K562 (cell line): ENCODE results near the gene CYP11A1. TPM values are rescaled to one million over a fixed set of nuclear protein-coding genes. Genes with fewer than 3 reads are reported as not detected.

ENCODE experiments used
- BRD4 ChIP-seq: fragments of 200-600 bp; sonication (generic); IDR thresholded peaks from 2 replicates; pipeline ENCODE4 v1.6.1; 2017; ENCODE audit warnings: inconsistent platforms
- CBX8 ChIP-seq: fragments of 200-600 bp; sonication (generic); IDR thresholded peaks from 2 replicates; pipeline ENCODE4 v1.6.1; 2012; ENCODE audit warnings: borderline replicate concordance, mixed run types, low read depth, mild to moderate bottlenecking, moderate library complexity, mixed read lengths, low read length, control low read depth, inconsistent platforms; ENCODE audit not compliant: poor library complexity, severe bottlenecking; ENCODE audit errors: extremely low read depth
- CHD1 ChIP-seq: fragments of 200-600 bp; sonication (generic); IDR thresholded peaks from one replicate; pipeline ENCODE4 v1.6.1; 2012; ENCODE audit warnings: mild to moderate bottlenecking, moderate library complexity, low read length, inconsistent platforms
- EGR1 ChIP-seq: fragments of 450-650 bp; conservative IDR thresholded peaks from 2 replicates; pipeline ENCODE4 v1.6.1; 2017; ENCODE audit warnings: mild to moderate bottlenecking
- FOXK1 ChIP-seq: sonication (generic); formaldehyde crosslinking; IDR thresholded peaks from 2 replicates; pipeline ENCODE4 v1.8.0; 2022; ENCODE audit warnings: missing genetic modification reagents, mild to moderate bottlenecking, borderline replicate concordance
- HLTF ChIP-seq: fragments of 450-650 bp; IDR thresholded peaks from 2 replicates; pipeline ENCODE4 v1.6.1; 2016
- ILK ChIP-seq: fragments of 450-650 bp; IDR thresholded peaks from 2 replicates; pipeline ENCODE4 v1.6.1; 2016; ENCODE audit warnings: missing genetic modification characterization, low read depth, mild to moderate bottlenecking, missing compliant biosample characterization, moderate library complexity, borderline replicate concordance
- KDM1A ChIP-seq, 2 experiments: fragments of 450-650 bp; IDR thresholded peaks; 2 replicates each; pipeline ENCODE4 v1.6.1; 2016; ENCODE audit warnings: mild to moderate bottlenecking in 2 of 2
- KDM2B ChIP-seq: fragments of 250-450 bp; sonication (Bioruptor Pico); IDR thresholded peaks from 2 replicates; pipeline ENCODE4 v1.8.0; 2021; ENCODE audit warnings: mild to moderate bottlenecking, moderate library complexity
- KHSRP ChIP-seq: fragments of 450-650 bp; IDR thresholded peaks from 2 replicates; pipeline ENCODE4 v1.6.1; 2017
- NFRKB ChIP-seq: fragments of 450-650 bp; IDR thresholded peaks from 2 replicates; pipeline ENCODE4 v1.6.1; 2016; ENCODE audit warnings: low read depth
- PHF21A ChIP-seq: fragments of 450-650 bp; IDR thresholded peaks from 2 replicates; pipeline ENCODE4 v1.6.1; 2017; ENCODE audit warnings: low read depth, borderline replicate concordance
- RFX1 ChIP-seq: fragments of 450-650 bp; IDR thresholded peaks from 2 replicates; pipeline ENCODE4 v1.6.1; 2016; ENCODE audit warnings: mild to moderate bottlenecking, moderate library complexity
- SIN3A ChIP-seq, 2 experiments: fragments of 150-350 bp in 1 of 2; IDR thresholded peaks; 2 replicates each; pipeline ENCODE4 v1.6.1; 2011 to 2016; ENCODE audit warnings: borderline replicate concordance in 2 of 2, low read depth in 2 of 2, low read length in 2 of 2, mild to moderate bottlenecking in 2 of 2, moderate library complexity in 2 of 2; ENCODE audit not compliant: control insufficient read depth in 1 of 2
- YBX1 ChIP-seq: fragments of 450-650 bp; IDR thresholded peaks from 2 replicates; pipeline ENCODE4 v1.7.1; 2016; ENCODE audit warnings: mild to moderate bottlenecking
- ZBTB1 ChIP-seq: sonication (generic); formaldehyde crosslinking; IDR thresholded peaks from 2 replicates; pipeline ENCODE4 v1.8.1; 2023; ENCODE audit warnings: missing genetic modification reagents, low read depth, mild to moderate bottlenecking, borderline replicate concordance
- ZC3H4 ChIP-seq: sonication (generic); formaldehyde crosslinking; IDR thresholded peaks from 2 replicates; pipeline ENCODE4 v1.9.0; 2021; ENCODE audit warnings: missing genetic modification reagents, borderline replicate concordance
- ZNF584 ChIP-seq: fragments of 200-800 bp; sonication (Bioruptor generic); IDR thresholded peaks from 2 replicates; pipeline ENCODE4 v1.6.1; 2016; ENCODE audit warnings: low read depth, mild to moderate bottlenecking, missing genetic modification characterization, missing compliant biosample characterization
- ZNF830 ChIP-seq: fragments of 250-450 bp; sonication (Bioruptor Pico); IDR thresholded peaks from 2 replicates; pipeline ENCODE4 v1.5.0; 2021; ENCODE audit warnings: mild to moderate bottlenecking
- polyA plus RNA-seq, 8 experiments: library from polyadenylated mRNA; depleted of rRNA in 4 of 8; stranded (reverse) in 5 of 8; unstranded in 3 of 8; fragments of >200 nt; fragmentation: Nextera tagmentation in 2 of 8; fragmentation: Illumina TruSeq in 1 of 8; extraction: Ambion mirVana in 2 of 8; extraction: Trizol in 1 of 8; gene quantifications; 2 replicates each; pipeline versions ENCODE4 v1.2.1 to v1.2.3, GENCODE V29; 2011 to 2014; ENCODE audit warnings: inconsistent platforms in 1 of 8, missing spikeins in 1 of 8
- total RNA-seq, 7 experiments: library from RNA; depleted of rRNA in 6 of 7; stranded (reverse); fragments of >200 nt in 6 of 7; fragmentation: Illumina TruSeq in 2 of 7; extraction: Trizol in 2 of 7; gene quantifications; 2 replicates each; pipeline versions ENCODE4 v1.2.1 to v1.2.3, GENCODE V29; 2011 to 2021; ENCODE audit warnings: low replicate concordance in 1 of 7
- TF ChIP-seq, protein P1 (sequence below): IDR thresholded peaks from 2 replicates; pipeline ENCODE4 v1.6.1; 2016; ENCODE audit warnings: missing genetic modification characterization, missing compliant biosample characterization
- TF ChIP-seq, protein P2 (sequence below): sonication (generic); formaldehyde crosslinking; IDR thresholded peaks from 2 replicates; pipeline ENCODE4 v1.8.1; 2023; ENCODE audit warnings: mild to moderate bottlenecking, missing genetic modification reagents
- TF ChIP-seq, protein P3 (sequence below): fragments of 250-450 bp; sonication (Bioruptor Pico); IDR thresholded peaks from 2 replicates; pipeline ENCODE4 v1.9.0; 2021; ENCODE audit warnings: mild to moderate bottlenecking, inconsistent platforms

Gene CYP11A1
- total and polyA plus RNA-seq, 9 of the 15 experiments (the other 6 are each of a cell fraction or from before 2014, with no cell fraction given): 0.06 to 0.24 (median 0.10) TPM; not detected in 4

DNA sequence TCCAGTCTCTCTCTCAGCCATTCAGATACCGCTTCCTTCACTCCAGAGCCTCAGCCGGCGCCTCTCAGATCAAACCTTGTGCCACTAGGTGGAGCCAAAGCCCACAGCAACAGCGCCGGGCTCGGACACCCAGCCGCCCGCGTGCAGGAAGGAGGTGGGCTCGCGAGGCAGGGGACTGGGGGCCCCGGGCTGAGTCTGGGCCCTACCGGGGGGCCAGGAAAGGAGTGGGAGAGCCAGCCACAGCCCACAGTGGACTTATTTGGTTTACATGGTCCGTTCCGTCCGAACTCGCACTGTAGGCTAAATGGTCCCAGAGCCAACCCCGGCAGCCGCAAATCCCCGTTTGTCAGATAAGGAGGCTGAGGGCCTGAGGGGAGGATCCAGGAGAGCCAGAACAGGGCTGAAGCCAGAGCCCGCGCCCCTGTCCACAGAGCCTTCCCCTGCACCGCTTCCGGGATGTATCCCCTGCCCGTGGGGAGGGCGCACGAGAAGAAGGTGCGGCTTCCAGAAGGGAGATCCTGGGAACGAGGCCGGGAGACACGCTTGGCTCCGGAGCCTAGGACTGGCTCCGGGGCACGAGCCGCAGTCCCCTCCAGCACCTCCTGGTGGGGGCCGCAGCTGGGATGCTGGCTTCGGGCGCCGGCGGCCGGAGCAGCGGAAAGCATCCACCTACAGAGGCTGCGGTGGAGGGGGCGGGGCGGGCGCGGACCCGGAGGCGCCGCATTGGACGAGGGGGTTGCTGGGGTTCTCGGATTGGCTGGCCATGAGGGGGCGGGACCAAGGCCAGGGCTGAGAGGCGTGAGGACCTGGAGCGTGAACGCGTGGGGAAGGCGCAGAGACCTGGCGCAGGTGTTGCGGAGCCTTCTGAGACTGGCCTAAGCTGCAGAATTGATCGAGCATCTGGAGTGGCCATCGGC, 6.5 kb upstream of the CYP11A1 start (continued):
- peak; percentile 92; the same call in 1 of the 2 replicates for TF ChIP-seq FOXK1 (CRISPR knock-in tag)
- TF ChIP-seq, protein P1, sequence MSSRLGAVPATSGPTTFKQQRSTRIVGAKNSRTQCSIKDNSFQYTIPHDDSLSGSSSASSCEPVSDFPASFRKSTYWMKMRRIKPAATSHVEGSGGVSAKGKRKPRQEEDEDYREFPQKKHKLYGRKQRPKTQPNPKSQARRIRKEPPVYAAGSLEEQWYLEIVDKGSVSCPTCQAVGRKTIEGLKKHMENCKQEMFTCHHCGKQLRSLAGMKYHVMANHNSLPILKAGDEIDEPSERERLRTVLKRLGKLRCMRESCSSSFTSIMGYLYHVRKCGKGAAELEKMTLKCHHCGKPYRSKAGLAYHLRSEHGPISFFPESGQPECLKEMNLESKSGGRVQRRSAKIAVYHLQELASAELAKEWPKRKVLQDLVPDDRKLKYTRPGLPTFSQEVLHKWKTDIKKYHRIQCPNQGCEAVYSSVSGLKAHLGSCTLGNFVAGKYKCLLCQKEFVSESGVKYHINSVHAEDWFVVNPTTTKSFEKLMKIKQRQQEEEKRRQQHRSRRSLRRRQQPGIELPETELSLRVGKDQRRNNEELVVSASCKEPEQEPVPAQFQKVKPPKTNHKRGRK (tag): no peak
- no peak for TF ChIP-seq KDM2B (CRISPR knock-in tag)
- TF ChIP-seq, protein P2, sequence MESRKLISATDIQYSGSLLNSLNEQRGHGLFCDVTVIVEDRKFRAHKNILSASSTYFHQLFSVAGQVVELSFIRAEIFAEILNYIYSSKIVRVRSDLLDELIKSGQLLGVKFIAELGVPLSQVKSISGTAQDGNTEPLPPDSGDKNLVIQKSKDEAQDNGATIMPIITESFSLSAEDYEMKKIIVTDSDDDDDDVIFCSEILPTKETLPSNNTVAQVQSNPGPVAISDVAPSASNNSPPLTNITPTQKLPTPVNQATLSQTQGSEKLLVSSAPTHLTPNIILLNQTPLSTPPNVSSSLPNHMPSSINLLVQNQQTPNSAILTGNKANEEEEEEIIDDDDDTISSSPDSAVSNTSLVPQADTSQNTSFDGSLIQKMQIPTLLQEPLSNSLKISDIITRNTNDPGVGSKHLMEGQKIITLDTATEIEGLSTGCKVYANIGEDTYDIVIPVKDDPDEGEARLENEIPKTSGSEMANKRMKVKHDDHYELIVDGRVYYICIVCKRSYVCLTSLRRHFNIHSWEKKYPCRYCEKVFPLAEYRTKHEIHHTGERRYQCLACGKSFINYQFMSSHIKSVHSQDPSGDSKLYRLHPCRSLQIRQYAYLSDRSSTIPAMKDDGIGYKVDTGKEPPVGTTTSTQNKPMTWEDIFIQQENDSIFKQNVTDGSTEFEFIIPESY (CRISPR knock-in tag): 0 out of 2 replicates have a peak, but pooled peaks have one; percentile 20
- no peak for TF ChIP-seq RFX1
- TF ChIP-seq KHSRP: no peak
- no peak for TF ChIP-seq ZBTB1 (CRISPR knock-in tag)
- TF ChIP-seq BRD4: no peak
- TF ChIP-seq, protein P3, sequence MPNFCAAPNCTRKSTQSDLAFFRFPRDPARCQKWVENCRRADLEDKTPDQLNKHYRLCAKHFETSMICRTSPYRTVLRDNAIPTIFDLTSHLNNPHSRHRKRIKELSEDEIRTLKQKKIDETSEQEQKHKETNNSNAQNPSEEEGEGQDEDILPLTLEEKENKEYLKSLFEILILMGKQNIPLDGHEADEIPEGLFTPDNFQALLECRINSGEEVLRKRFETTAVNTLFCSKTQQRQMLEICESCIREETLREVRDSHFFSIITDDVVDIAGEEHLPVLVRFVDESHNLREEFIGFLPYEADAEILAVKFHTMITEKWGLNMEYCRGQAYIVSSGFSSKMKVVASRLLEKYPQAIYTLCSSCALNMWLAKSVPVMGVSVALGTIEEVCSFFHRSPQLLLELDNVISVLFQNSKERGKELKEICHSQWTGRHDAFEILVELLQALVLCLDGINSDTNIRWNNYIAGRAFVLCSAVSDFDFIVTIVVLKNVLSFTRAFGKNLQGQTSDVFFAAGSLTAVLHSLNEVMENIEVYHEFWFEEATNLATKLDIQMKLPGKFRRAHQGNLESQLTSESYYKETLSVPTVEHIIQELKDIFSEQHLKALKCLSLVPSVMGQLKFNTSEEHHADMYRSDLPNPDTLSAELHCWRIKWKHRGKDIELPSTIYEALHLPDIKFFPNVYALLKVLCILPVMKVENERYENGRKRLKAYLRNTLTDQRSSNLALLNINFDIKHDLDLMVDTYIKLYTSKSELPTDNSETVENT (CRISPR knock-in tag): peak; percentile 29; the same call in 1 of the 2 replicates
- peak; percentile 52 for TF ChIP-seq EGR1
- TF ChIP-seq CHD1: no peak
- no peak for TF ChIP-seq PHF21A
- no peak for TF ChIP-seq HLTF
- TF ChIP-seq ZNF830 (CRISPR knock-in tag): no peak
- TF ChIP-seq ZNF584: no peak
- TF ChIP-seq NFRKB: no peak
- TF ChIP-seq SIN3A (IDR thresholded peaks at IDR 0.05; ENCODE audit: borderline replicate concordance in 2 of 2, control insufficient read depth in 1 of 2, low read depth in 2 of 2, low read length in 2 of 2): 0 out of 4 replicates have a peak, but pooled peaks of 1 of the 2 experiments have one; percentile 13
- TF ChIP-seq ILK: no peak
- no peak for TF ChIP-seq ZC3H4 (CRISPR knock-in tag)
- no peak for TF ChIP-seq KDM1A (IDR thresholded peaks at IDR 0.05)
- TF ChIP-seq YBX1: no peak
- no peak for TF ChIP-seq CBX8
